Peyer's patch (tissue), 4 donors: ENCODE data around the gene ANO7.

ENCODE experiments used
- POLR2A ChIP-seq, 2 donors: fragments of 450-650 bp; IDR thresholded peaks; one replicate each; pipeline ENCODE4 v1.5.1; 2017; ENCODE audit warnings: antibody characterized with exemption in 2 of 2, mild to moderate bottlenecking in 2 of 2, moderate library complexity in 2 of 2
- TF ChIP-seq, protein P1 (sequence below), 6 experiments: fragments of 450-650 bp in 4 of 6; fragments of 200-600 bp in 2 of 6; sonication (generic) in 1 of 6; IDR thresholded peaks; one replicate each; pipeline ENCODE4 v1.5.1; 2017 to 2019; ENCODE audit warnings: antibody characterized with exemption in 6 of 6, mild to moderate bottlenecking in 3 of 6, moderate library complexity in 1 of 6

DNA sequence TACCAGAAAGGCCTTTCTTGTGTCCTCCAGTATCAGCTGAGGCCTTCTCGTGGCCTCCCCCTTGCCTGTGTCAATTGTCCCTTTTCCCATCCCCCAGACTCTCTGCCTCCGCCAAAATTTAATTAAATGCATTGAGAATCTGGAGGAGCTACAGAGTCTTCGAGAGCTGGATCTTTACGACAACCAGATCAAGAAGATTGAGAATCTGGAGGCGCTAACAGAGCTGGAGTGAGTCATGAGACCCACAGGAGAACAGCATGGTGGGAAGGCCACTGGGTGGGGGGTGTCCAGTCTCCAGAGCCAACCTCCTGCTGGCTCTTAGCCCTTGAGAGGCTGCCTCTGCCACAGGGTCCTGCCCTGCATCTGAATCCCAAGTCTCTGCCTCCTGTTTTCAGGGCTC, 29.4 kb upstream of the ANO7 start:
- no peak for TF ChIP-seq POLR2A (IDR thresholded peaks at IDR 0.05)
- TF ChIP-seq, protein P1, sequence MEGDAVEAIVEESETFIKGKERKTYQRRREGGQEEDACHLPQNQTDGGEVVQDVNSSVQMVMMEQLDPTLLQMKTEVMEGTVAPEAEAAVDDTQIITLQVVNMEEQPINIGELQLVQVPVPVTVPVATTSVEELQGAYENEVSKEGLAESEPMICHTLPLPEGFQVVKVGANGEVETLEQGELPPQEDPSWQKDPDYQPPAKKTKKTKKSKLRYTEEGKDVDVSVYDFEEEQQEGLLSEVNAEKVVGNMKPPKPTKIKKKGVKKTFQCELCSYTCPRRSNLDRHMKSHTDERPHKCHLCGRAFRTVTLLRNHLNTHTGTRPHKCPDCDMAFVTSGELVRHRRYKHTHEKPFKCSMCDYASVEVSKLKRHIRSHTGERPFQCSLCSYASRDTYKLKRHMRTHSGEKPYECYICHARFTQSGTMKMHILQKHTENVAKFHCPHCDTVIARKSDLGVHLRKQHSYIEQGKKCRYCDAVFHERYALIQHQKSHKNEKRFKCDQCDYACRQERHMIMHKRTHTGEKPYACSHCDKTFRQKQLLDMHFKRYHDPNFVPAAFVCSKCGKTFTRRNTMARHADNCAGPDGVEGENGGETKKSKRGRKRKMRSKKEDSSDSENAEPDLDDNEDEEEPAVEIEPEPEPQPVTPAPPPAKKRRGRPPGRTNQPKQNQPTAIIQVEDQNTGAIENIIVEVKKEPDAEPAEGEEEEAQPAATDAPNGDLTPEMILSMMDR (IDR thresholded peaks at IDR 0.05), result no peak
